Kidney (tissue), 14 donors: ENCODE data around the gene OOSP4A. TPM values are rescaled to one million over a fixed set of nuclear protein-coding genes. Genes with fewer than 3 reads are reported as not detected.

Experiments used
- DNase-seq, 5 donors: peaks; one replicate each; pipeline ENCODE4 v3.0.0-alpha.2; 2013 to 2020
- FAIRE-seq: peaks from 2 replicates; lab custom pipeline; 2012; peaks lifted over from hg19 to GRCh38; lab: Jason Lieb, UNC
- H3K27ac ChIP-seq, 2 donors: one replicate each; pipeline ENCODE4 v1.7.0; 2013; ENCODE audit warnings: low read depth in 2 of 2, low read length in 2 of 2, inconsistent platforms in 1 of 2
- H3K27me3 ChIP-seq: one replicate; pipeline ENCODE4 v1.7.1; 2013; ENCODE audit warnings: low read length, inconsistent platforms; ENCODE audit not compliant: control insufficient read depth, insufficient read depth
- H3K36me3 ChIP-seq, 3 donors: one replicate each; pipeline versions ENCODE4 v1.7.0 to v1.7.1; 2013; ENCODE audit warnings: low read length in 3 of 3, control low read depth in 1 of 3, inconsistent platforms in 1 of 3; ENCODE audit not compliant: insufficient read depth in 3 of 3, control insufficient read depth in 2 of 3
- H3K4me1 ChIP-seq, 3 donors: one replicate each; pipeline versions ENCODE4 v1.7.0 to v1.7.1; 2013; ENCODE audit warnings: low read length in 3 of 3, inconsistent platforms in 1 of 3, low read depth in 1 of 3; ENCODE audit not compliant: control insufficient read depth in 2 of 3, insufficient read depth in 2 of 3
- H3K4me3 ChIP-seq, 3 donors: one replicate each; pipeline versions ENCODE4 v1.7.0 to v1.8.1; 2013; ENCODE audit warnings: low read length in 3 of 3, control low read depth in 1 of 3, inconsistent platforms in 1 of 3
- H3K9ac ChIP-seq, 3 donors: one replicate each; pipeline versions ENCODE4 v1.7.0 to v1.7.1; 2013; ENCODE audit warnings: low read length in 3 of 3, control low read depth in 1 of 3, inconsistent platforms in 1 of 3
- H3K9me3 ChIP-seq, 3 donors: one replicate each; pipeline versions ENCODE4 v1.7.0 to v1.7.1; 2013; ENCODE audit warnings: low read length in 3 of 3, control low read depth in 1 of 3, inconsistent platforms in 1 of 3; ENCODE audit not compliant: control insufficient read depth in 2 of 3, insufficient read depth in 1 of 3
- CTCF ChIP-seq: IDR thresholded peaks from 3 replicates; pipeline ENCODE4 v1.5.1; 2012; ENCODE audit warnings: mild to moderate bottlenecking, moderate library complexity, borderline replicate concordance; ENCODE audit not compliant: insufficient read depth; ENCODE audit errors: extremely low read depth
- intact Hi-C: fragments of 100-400 bp; cut with DNase I; formaldehyde crosslinking; loops from one replicate; pipeline ENCODE4 v1.11.1; 2022
- polyA plus RNA-seq: library from polyadenylated mRNA; stranded (reverse); fragments of 350-450 nt; fragmentation: Illumina TruSeq; extraction: RNeasy Lipid Tissue Mini Kit (QIAGEN cat#74804); gene quantifications from one replicate; pipeline ENCODE4 v1.2.3, GENCODE V29; 2014; ENCODE audit warnings: low read depth, low replicate concordance; ENCODE audit not compliant: insufficient read depth
- total RNA-seq: library from RNA; stranded (reverse); fragmentation: NEBNext Ultra II Directional; extraction: Animal tissue kit (Norgen Biotek cat#: 25700); gene quantifications from one replicate; pipeline ENCODE4 v1.2.1, GENCODE V29; 2021
- donor health status: control.
- donor health status: control.
- donor health status: control.
- donor health status: control.
- donor health status: control.
- donor health status: DM: yes; HTN: yes; CAD: no.
- donor health status: Normal renal cell carcinoma (clear cell type).

Gene OOSP4A
- total and polyA plus RNA-seq, 2 donors from 2014 or later = not detected

- Histone ChIP-seq H3K9ac (no peak overlapping the region), H3K9me3 (no peaks in the 10 kb centered on the region), H3K27ac (no peak overlapping the region), H3K36me3 (no peaks in the 10 kb centered on the region), H3K4me3 (no peak overlapping the region), H3K4me1 (no peaks in the 10 kb centered on the region), H3K27me3 (no peaks in the 10 kb centered on the region)
- intact Hi-C loops = no loop called here
- no peak for FAIRE-seq
- TF ChIP-seq CTCF = no peak
- peak in 1 of 5 donors; percentile 0 for DNase-seq
Observed at GRCh38 chr11:59960502-59961381, 3.1 kb upstream of the OOSP4A start.

- no peak overlapping the region for H3K9ac ChIP-seq
- FAIRE-seq (no peak), DNase-seq (no peak)
- intact Hi-C loops = no loop called here
- no peak for TF ChIP-seq CTCF
- no peaks in the 10 kb centered on the region for H3K36me3 ChIP-seq
- H3K4me3 ChIP-seq = no peak overlapping the region
- H3K9me3 ChIP-seq = no peaks in the 10 kb centered on the region
- no peaks in the 10 kb centered on the region for H3K27me3 ChIP-seq
- H3K27ac ChIP-seq = no peak overlapping the region
- H3K4me1 ChIP-seq = no peaks in the 10 kb centered on the region
Observed at GRCh38 chr11:59962107-59962482, 1.7 kb upstream of the OOSP4A start.

GRCh38 chr11:59965424-59965823, 1.6 kb downstream of the OOSP4A start:
- Histone ChIP-seq H3K4me3 (no peak overlapping the region), H3K36me3 (no peaks in the 10 kb centered on the region), H3K9me3 (no peaks in the 10 kb centered on the region), H3K27me3 (no peaks in the 10 kb centered on the region), H3K9ac (no peak overlapping the region), H3K4me1 (no peaks in the 10 kb centered on the region), H3K27ac (no peak overlapping the region)
- FAIRE-seq (no peak), DNase-seq (no peak)
- intact Hi-C loops = no loop called here
- TF ChIP-seq CTCF = no peak
